BLaER1 treated with 17β-estradiol and CSF1 and Interleukin-3, amounts not matched to agents 10 nM and 100 nM (cell line): ENCODE data around the gene OR5B21.

Experiments used
- H3K27ac ChIP-seq, 11 experiments: shearing (Covaris generic); formaldehyde crosslinking; 2 replicates each; pipeline ENCODE4 v1.8.1; 2022
- H3K27me3 ChIP-seq, 11 experiments: shearing (Covaris generic); formaldehyde crosslinking; 2 replicates each; pipeline ENCODE4 v1.8.1; 2022
- H3K36me3 ChIP-seq, 11 experiments: shearing (Covaris generic); formaldehyde crosslinking; 2 replicates each; pipeline ENCODE4 v1.8.1; 2022
- H3K4me1 ChIP-seq, 10 experiments: shearing (Covaris generic); formaldehyde crosslinking; 2 replicates each; pipeline ENCODE4 v1.8.1; 2022
- H3K4me2 ChIP-seq, 11 experiments: shearing (Covaris generic); formaldehyde crosslinking; 2 replicates each; pipeline ENCODE4 v1.8.1; 2022
- H3K4me3 ChIP-seq, 10 experiments: shearing (Covaris generic); formaldehyde crosslinking; 2 replicates each; pipeline ENCODE4 v1.8.1; 2022
- H3K9ac ChIP-seq, 11 experiments: shearing (Covaris generic); formaldehyde crosslinking; 2 replicates each; pipeline ENCODE4 v1.8.1; 2022
- H3K9me3 ChIP-seq, 11 experiments: shearing (Covaris generic); formaldehyde crosslinking; replicated peaks in 1 of 11; 2 replicates each; pipeline ENCODE4 v1.8.1; 2022
- H4K20me1 ChIP-seq, 11 experiments: shearing (Covaris generic); formaldehyde crosslinking; 2 replicates each; pipeline ENCODE4 v1.8.1; 2022
- Cebpa-rat ChIP-seq, 11 experiments: shearing (Covaris generic); IDR thresholded peaks; 2 replicates each; pipeline ENCODE4 v1.8.1; 2022

The OR5B21 gene

GRCh38 chr11:58508005-58508404 lies at the start of gene OR5B21:
TSS of gene OR5B21 (minus strand) at chr11:58508105. CDS start at chr11:58508105, 0 bp downstream.
- Histone ChIP-seq H3K36me3 (peaks cover 0 to 4% (median 0%) of the 10 kb centered on the region in 11 experiments; a peak in 2 of 22 replicates), H3K4me3 (no peak within 1 kb of the TSS), H3K27me3 (no peaks in the 10 kb centered on the region), H3K9ac (no peak within 1 kb of the TSS), H3K4me2 (peak within 1 kb of the TSS in 6 of 11 experiments; percentile 1 to 54 (median 38); a peak in 9 of 22 replicates), H3K9me3 (no peaks in the 10 kb centered on the region), H3K4me1 (peaks cover 0 to 15% (median 6%) of the 10 kb centered on the region in 10 experiments; a peak in 9 of 20 replicates), H4K20me1 (no peaks in the 10 kb centered on the region), H3K27ac (no peak within 1 kb of the TSS)
- no peak for TF ChIP-seq Cebpa-rat (IDR thresholded peaks at IDR 0.05)

GRCh38 chr11:58549644-58550043 lies 41.7 kb upstream of the OR5B21 start:
- H3K27ac ChIP-seq: no peak overlapping the region
- no peak overlapping the region for H3K4me2 ChIP-seq
- H4K20me1 ChIP-seq: peaks cover 0 to 46% (median 0%) of the 10 kb centered on the region in 11 experiments; a peak in 5 of 22 replicates
- peaks cover 0 to 4% (median 0%) of the 10 kb centered on the region in 10 experiments; a peak in 1 of 20 replicates for H3K4me1 ChIP-seq
- TF ChIP-seq Cebpa-rat (IDR thresholded peaks at IDR 0.05): no peak
- H3K9ac ChIP-seq: no peak overlapping the region
- H3K4me3 ChIP-seq: no peak overlapping the region
- no peaks in the 10 kb centered on the region for H3K27me3 ChIP-seq
- H3K36me3 ChIP-seq: peaks cover 54 to 100% (median 97%) of the 10 kb centered on the region in 11 experiments
- 0 out of 22 replicates have a peak, but pooled peaks cover 0 to 4% (median 0%) of the 10 kb centered on the region in 11 experiments for H3K9me3 ChIP-seq

DNA sequence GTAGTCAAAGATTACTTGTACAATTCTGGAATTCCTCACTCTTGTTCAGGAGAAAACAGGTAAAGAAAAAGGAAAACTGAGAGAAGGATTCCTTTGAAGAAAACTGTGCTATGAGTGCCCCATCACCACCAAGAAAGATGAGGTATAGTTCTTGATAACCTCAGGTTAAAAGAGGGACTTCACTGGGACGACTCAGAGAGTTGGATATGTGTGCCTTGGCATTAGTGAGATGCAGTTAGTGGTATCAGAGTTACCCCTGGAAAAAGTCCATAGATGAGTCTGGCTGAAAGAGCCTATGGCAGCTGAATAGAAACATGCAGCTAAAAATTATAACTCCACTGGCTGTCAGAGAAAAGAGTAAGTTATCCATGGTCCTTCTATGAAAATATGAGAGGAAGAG lies 38.9 kb upstream of the OR5B21 start:
- Histone ChIP-seq H4K20me1 (peaks cover 0 to 37% (median 0%) of the 10 kb centered on the region in 11 experiments; a peak in 5 of 22 replicates), H3K27ac (no peak overlapping the region), H3K9ac (no peak overlapping the region), H3K4me1 (peaks cover 0 to 4% (median 0%) of the 10 kb centered on the region in 10 experiments; a peak in 1 of 20 replicates), H3K27me3 (no peaks in the 10 kb centered on the region), H3K4me2 (no peak overlapping the region), H3K36me3 (peaks cover 30 to 93% (median 78%) of the 10 kb centered on the region in 11 experiments), H3K4me3 (no peak overlapping the region), H3K9me3 (0 out of 22 replicates have a peak, but pooled peaks cover 0 to 4% (median 0%) of the 10 kb centered on the region in 11 experiments)
- no peak for TF ChIP-seq Cebpa-rat (IDR thresholded peaks at IDR 0.05)

- H4K20me1 ChIP-seq: peaks cover 0 to 61% (median 0%) of the 10 kb centered on the region in 11 experiments; a peak in 5 of 22 replicates
- H3K9ac ChIP-seq: no peak overlapping the region
- no peak overlapping the region for H3K27ac ChIP-seq
- H3K9me3 ChIP-seq: peaks cover 1 to 36% (median 15%) of the 10 kb centered on the region in 11 experiments; a peak in 16 of 22 replicates
- no peaks in the 10 kb centered on the region for H3K27me3 ChIP-seq
- no peak overlapping the region for H3K4me3 ChIP-seq
- peaks cover 2 to 20% (median 11%) of the 10 kb centered on the region in 10 experiments; a peak in 19 of 20 replicates for H3K4me1 ChIP-seq
- no peak for TF ChIP-seq Cebpa-rat (IDR thresholded peaks at IDR 0.05)
- no peak overlapping the region for H3K4me2 ChIP-seq
- H3K36me3 ChIP-seq: peaks cover 19 to 97% (median 50%) of the 10 kb centered on the region in 11 experiments; a peak in 20 of 22 replicates
These were observed 24.0 kb upstream of the OR5B21 start for GRCh38 chr11:58531865-58532341.

DNA sequence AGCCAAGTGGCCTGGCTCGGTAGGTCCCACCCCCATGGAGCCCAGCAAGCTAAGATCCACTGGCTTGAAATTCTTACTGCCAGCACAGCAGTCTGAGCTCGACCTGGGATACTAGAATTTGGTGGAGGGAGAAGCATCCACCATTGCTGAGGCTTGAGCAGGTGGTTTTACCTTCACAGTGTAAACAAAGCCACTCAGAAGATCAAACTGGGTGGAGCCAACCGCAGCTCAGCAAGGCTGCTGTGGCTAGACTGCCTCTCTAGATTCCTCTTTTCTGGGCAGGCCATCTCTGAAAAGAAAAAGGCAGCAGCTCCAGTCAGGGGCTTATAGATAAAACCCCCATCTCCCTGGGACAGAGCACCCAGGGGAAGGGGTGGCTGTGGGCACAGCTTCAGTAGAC lies 22.3 kb upstream of the OR5B21 start:
- H3K4me1 ChIP-seq: peaks cover 17 to 33% (median 28%) of the 10 kb centered on the region in 10 experiments
- peaks cover 0 to 36% (median 13%) of the 10 kb centered on the region in 11 experiments; a peak in 15 of 22 replicates for H3K9me3 ChIP-seq
- no peak overlapping the region for H3K4me3 ChIP-seq
- TF ChIP-seq Cebpa-rat (IDR thresholded peaks at IDR 0.05): no peak
- no peaks in the 10 kb centered on the region for H3K27me3 ChIP-seq
- H3K9ac ChIP-seq: no peak overlapping the region
- no peak overlapping the region for H3K4me2 ChIP-seq
- H3K27ac ChIP-seq: no peak overlapping the region
- H3K36me3 ChIP-seq: peaks cover 19 to 88% (median 53%) of the 10 kb centered on the region in 11 experiments; a peak in 20 of 22 replicates
- H4K20me1 ChIP-seq: peaks cover 0 to 64% (median 0%) of the 10 kb centered on the region in 11 experiments; a peak in 5 of 22 replicates

DNA sequence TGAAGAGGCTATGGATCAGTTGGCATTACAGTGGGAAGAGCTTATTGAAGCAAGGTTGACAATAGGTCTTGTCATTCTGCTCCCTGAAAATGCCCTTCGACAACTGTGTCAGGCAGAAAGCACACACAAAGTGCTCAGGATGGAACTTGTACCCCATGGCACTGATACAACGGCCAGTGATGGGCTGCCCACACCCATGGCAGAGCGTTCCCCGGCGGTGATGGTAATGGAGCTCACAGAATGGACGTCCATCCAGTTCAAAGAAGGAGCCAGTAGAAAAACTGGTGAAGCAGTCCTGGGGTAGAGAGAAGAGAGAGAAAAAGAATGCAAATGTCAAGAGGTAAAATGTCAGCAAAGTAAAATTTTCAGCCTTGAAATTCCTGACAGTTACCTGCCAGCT lies 19.5 kb upstream of the OR5B21 start:
- Histone ChIP-seq H3K4me3 (no peak overlapping the region), H3K27ac (peak overlapping the region in 6 of 11 experiments; percentile 38 to 92 (median 86); a peak in 8 of 22 replicates), H4K20me1 (peaks cover 0 to 46% (median 0%) of the 10 kb centered on the region in 11 experiments; a peak in 5 of 22 replicates), H3K27me3 (no peaks in the 10 kb centered on the region), H3K4me1 (peaks cover 32 to 54% (median 46%) of the 10 kb centered on the region in 10 experiments), H3K36me3 (peaks cover 12 to 60% (median 40%) of the 10 kb centered on the region in 11 experiments; a peak in 20 of 22 replicates), H3K4me2 (peak overlapping the region in 8 of 11 experiments; percentile 69 to 87 (median 78); a peak in 17 of 22 replicates), H3K9ac (no peak overlapping the region), H3K9me3 (peaks cover 0 to 17% (median 6%) of the 10 kb centered on the region in 11 experiments; a peak in 14 of 22 replicates)
- no peak for TF ChIP-seq Cebpa-rat (IDR thresholded peaks at IDR 0.05)

DNA sequence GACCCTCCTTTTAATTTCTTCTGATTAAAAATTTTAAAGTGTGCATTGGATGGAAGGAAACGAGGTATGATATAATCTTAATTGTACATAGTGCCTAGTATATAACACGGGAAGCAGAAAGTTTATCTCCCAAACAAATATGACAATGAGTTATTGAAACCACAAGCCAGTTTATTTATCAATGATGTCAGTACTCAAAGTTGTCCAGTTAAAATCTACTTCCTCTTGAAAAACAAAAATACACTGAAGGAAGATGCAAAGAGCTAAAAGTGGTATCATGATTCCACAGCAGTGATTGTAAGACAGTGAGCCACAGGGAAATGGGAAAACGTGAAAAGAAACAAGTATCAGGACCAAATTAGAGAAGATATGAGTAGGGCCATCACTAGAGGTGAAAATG lies 18.8 kb upstream of the OR5B21 start:
- TF ChIP-seq Cebpa-rat (IDR thresholded peaks at IDR 0.05): no peak
- no peaks in the 10 kb centered on the region for H3K27me3 ChIP-seq
- H3K4me3 ChIP-seq: no peak overlapping the region
- H3K36me3 ChIP-seq: peaks cover 5 to 53% (median 33%) of the 10 kb centered on the region in 11 experiments; a peak in 19 of 22 replicates
- peak overlapping the region in 1 of 11 experiments; percentile 70; a peak in 1 of 22 replicates for H3K9ac ChIP-seq
- peak overlapping the region in 8 of 11 experiments; percentile 83 to 92 (median 86); a peak in 15 of 22 replicates for H3K27ac ChIP-seq
- H3K4me1 ChIP-seq: peaks cover 32 to 54% (median 46%) of the 10 kb centered on the region in 10 experiments
- H3K4me2 ChIP-seq: peak overlapping the region; percentile 16 to 87 (median 75); a peak in 18 of 22 replicates
- peaks cover 0 to 11% (median under 1%) of the 10 kb centered on the region in 11 experiments; a peak in 10 of 22 replicates for H3K9me3 ChIP-seq
- H4K20me1 ChIP-seq: peaks cover 0 to 42% (median 0%) of the 10 kb centered on the region in 11 experiments; a peak in 5 of 22 replicates

- Histone ChIP-seq H3K36me3 (peaks cover 5 to 37% (median 22%) of the 10 kb centered on the region in 11 experiments; a peak in 19 of 22 replicates), H3K4me3 (peak overlapping the region; percentile 29 to 57 (median 36); a peak in 14 of 20 replicates), H3K27me3 (no peaks in the 10 kb centered on the region), H3K4me2 (peak overlapping the region; percentile 63 to 87 (median 79)), H3K9ac (peak overlapping the region in 10 of 11 experiments; percentile 44 to 80 (median 68); a peak in 21 of 22 replicates), H3K9me3 (peaks cover 0 to 2% (median 0%) of the 10 kb centered on the region in 11 experiments; a peak in 1 of 22 replicates), H4K20me1 (peaks cover 0 to 28% (median 0%) of the 10 kb centered on the region in 11 experiments; a peak in 4 of 22 replicates), H3K27ac (peak overlapping the region; percentile 31 to 92 (median 86); a peak in 21 of 22 replicates), H3K4me1 (peaks cover 32 to 54% (median 46%) of the 10 kb centered on the region in 10 experiments)
- peak in 3 of 11 experiments; percentile 8 to 62 (median 36); a peak in 3 of 22 replicates for TF ChIP-seq Cebpa-rat (IDR thresholded peaks at IDR 0.05)
These were observed 17.2 kb upstream of the OR5B21 start for GRCh38 chr11:58525037-58525614.
